Measurements from ENCODE around the gene SKP1. TPM values are rescaled to one million over a fixed set of nuclear protein-coding genes. Genes with fewer than 3 reads are reported as not detected.

The SKP1 gene
- total RNA-seq, 1 donor from 2014 or later = 219 TPM

DNA sequence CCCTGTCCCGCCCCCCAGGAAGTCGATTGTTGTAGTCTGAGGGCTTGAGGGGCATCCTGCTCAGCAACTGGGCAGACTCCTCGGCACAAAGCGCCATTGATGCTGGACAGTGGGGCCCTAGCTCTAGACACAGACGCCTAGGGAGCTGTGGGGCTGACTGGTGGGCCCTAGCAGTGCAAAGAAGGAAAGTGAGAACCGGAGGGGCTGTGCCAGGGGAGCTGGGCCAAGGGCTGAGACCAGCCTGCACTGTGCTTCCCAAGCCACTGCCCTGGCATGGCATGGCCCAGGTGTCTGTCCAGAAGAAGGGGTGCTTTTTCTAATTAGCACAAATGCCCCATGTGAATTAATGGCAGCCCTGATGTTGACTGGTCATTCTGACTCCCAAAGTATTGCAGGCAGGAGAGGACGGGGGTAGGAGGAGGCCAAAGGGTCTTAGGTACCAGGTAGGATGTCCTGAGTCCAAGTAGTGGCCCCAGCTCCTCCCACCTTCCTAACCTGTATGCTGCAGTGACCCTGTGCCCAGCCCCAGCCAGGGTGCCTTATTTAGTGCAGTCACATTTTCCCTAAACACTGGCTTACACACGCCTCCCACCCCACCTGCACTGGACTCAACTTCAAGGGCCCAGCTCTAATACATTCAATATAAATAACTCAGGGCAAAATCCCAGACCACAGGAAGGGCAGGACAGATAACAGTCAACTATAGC lies 46.4 kb downstream of the SKP1 start:
- DNase-seq (ENCODE audit: extremely low read depth, low read depth, low spot score) = no peak

DNA sequence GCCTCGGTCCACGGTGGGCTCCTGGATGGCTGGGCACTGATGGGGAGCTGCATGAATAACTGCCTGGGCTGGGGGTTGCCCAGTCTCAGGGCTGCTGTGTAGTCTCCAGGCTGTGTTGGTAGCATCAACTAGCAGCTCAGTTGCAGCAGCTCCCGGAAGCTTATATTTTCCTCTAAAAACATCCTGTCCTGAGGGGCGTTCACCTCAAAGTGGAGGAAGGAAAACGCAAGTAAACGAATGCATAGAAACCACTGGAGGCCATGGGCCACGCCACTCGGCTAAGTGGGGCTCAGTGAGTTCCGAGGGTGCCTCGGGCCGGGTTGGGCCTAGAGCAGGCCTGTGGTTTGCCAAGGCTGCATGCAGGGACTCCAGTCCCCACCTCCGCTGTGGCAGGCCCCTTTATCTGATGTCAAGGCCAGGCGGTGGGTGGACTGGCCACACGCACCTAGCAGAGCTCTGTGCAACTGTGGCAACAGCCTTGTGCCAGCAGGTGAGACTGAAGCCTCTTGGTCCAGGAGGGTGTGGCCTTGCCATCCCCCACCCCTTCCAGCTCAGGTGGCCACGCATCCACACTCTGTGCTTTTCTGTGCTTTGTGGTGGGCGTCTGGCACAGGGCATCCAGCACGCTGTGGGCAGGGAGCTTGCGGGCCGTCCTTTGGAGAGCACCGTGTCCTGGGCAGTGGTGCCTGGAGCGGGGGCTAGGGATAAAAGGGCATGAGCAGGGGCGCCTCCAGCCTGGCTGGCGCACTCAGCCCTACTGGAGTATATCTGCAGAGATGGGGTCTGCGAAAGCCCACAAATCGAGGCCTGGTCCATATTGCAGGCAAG lies 47.1 kb downstream of the SKP1 start:
- no peak for DNase-seq (ENCODE audit: extremely low read depth, low read depth, low spot score)

DNA sequence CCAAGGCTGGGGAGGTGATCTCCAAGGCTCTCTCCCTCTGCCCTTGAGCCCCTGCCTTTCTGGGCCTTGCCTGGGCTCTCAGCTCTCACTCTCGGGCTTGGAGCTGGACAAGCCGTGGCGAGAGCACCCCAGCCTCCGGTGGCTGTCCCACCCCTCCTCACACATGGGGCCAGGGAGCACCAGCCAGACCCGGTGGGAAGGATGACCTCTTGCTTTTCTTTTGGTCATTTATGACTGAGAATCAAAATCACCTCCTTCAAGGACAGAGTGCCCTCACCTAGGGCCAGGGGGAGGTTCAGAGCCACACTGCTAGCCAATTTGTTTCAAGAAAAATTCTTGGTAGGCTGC lies 48.1 kb downstream of the SKP1 start:
- DNase-seq (ENCODE audit: extremely low read depth, low read depth, low spot score) = no peak

DNA sequence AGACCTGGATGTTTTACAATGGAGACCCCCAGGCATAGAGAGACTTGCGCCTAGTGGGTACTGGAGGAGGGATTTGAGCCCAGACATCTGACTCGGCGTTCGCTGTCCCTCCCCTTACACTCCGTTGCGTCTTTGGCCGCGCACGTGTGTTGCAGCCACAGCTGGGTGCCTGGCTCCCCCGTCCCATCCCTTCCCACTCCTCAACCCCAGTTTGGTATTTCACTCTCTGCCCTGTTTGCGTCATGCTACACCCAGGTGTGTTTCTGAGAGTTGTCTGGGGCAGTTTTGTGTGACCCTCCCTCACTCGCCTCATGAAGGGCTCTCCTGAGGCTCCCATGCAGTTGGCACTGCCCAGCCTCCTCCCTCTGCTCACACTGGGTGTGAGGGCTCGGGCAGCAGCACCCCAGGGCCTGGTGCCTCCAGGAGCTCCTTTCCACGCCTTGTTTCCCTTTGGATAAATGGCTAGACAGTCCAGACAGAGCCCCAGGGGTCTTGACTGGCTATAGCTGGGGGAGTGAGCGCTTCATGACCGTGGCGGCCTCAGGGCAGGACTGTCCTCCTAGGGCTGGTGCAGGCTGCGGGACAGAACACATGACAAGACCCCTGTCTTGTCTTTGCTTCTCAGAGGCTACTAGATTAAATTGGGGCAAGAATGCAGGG lies 48.6 kb downstream of the SKP1 start:
- DNase-seq (ENCODE audit: extremely low read depth, low read depth, low spot score) = no peak

DNA sequence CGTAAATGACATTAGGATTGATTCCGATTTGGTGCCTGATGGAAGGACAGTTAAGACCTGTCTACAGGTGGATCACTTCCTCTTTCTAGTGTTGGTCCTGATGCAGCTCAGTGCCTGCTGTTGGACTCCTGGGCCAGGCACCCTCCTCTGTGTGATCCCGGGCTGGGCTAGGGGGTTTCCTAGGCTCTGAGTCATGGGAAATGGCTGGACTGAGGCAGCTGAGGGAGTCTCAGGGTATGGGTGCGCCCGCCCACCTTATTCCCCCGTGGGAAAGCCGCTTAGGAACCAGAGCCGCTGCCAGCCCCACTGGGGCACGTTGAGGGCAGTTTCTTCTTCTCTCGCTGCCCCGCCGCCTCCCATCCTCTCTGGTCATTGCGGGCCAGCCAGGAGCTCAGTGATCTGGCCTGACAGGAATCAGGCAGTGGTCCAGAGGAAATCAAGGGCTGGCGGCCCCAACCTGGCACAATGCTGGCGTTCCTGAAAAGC lies 49.3 kb downstream of the SKP1 start:
- DNase-seq (ENCODE audit: extremely low read depth, low read depth, low spot score) = no peak

DNA sequence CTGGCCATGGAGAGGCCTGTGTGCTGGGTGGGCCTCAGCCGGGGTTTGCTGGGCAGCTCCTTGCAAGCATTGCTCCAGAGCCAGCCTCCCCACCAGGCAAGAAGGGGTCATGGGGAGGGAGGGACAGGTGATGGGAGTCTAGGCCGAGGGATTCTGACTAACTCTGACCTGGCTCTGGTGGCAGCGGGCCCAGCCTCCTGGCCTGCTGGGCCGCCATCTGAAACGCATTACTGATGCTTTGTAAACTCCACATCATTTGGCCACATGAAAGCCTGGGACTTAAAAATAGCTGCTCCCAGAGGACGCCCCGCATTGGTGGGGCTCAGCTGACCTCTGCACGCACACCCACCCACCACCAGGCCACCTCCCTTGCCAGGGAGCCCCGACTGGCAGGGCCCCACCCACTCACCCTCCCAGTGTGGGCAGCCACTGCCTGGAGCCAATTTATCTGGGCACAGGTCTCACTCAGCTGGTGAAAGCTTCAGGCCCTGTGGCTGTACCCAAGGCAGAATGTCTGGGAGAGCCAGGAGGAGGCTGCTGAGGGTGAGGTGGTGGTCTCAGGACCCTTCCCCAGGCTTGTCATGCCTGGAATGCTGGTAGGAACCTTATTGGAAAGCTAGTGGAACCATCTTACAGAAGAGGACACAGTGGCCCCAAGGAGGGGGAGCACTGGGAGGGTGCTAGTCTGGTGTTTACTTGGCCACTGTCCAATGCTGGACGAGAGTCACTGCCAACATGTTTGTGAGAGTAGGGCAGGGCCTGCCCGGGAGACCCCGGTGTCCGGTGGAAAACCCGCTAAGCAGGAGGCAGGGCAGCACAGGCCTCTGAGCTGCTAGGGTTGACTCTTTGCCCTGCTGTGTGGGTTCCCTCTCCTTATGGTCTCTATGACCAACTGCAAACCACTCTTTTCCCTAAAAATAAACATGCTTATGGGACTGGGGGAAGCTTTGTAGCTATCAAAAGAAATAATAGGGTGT lies 51.4 kb downstream of the SKP1 start:
- no peak for DNase-seq (ENCODE audit: extremely low read depth, low read depth, low spot score)

DNA sequence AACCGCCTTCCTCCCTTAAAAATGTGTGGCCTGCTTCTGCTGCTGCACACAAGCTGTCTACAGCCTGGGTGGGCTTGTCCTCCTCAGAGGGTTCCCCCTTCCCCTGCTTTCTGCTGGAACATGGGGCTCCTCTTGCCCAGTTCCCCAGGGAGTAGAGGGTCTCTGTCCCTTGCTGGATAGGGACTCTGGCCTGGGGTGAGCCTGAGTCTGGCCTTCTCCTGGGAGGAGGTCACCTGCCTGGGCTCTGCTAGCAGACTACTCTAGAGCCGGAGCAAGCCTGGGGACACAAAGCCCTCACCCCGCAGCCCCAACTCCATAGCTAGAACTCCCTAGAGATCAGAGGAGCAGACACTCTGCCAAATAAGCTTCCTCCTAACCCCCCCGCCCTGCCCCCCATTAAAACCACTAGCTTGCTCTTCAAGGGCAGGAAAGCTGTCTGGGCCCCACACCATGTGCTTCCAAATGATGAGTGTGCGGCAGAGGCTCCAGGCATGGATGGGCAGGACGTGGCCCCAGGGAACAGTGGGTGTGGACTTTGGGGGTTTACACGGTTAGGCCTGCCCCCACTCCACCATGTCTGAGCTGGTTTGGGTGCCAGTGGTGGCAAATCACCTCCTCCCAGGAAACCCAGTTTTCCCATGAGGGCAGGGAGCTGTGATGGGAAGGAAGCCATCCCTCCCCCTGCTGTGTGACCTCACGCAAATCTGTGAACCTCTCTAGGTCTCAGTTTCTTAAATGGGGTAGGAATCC lies 52.3 kb downstream of the SKP1 start:
- no peak for DNase-seq (ENCODE audit: extremely low read depth, low read depth, low spot score)

DNA sequence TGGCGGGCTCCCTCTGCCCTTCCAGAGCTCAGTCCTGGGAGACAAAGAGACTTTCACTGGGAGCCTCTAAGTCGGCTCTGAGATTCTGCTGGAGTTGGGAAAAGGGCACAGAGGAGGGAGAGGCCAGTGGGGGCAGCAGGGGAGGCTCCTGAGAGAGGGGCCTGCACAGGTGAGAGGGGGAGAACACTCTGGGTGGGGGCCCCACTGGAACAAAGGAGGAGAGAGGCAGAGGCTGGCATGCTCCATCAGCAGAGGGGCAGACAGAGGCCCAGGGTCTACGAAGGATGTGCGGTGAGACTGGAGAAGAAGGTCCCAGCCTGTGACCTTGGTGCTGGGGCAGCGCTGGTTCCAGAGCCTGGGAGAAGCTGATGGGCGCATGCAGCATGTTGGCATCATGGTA lies 53.4 kb downstream of the SKP1 start:
- no peak for DNase-seq (ENCODE audit: extremely low read depth, low read depth, low spot score)

DNA sequence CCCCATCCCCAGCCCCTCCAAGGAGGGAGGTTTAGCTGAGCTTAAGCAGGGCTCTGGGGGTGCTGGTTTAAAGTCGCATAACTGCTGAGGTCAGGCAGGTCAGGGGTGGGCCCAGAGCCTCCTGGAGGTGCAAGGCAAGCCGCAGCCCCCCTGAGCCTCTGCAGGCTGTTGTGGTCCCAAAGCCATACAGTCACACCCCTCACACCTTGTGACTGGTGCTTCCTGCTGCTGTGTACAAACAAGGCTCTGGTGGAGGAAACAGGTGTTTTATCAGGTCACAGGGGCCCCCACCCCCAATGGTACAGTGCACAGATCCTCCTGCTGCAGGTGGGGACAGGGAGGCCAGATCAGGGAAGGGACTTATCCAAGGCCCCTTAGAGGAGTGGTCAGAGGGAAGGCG lies 54.2 kb downstream of the SKP1 start:
- no peak for DNase-seq (ENCODE audit: extremely low read depth, low read depth, low spot score)

DNA sequence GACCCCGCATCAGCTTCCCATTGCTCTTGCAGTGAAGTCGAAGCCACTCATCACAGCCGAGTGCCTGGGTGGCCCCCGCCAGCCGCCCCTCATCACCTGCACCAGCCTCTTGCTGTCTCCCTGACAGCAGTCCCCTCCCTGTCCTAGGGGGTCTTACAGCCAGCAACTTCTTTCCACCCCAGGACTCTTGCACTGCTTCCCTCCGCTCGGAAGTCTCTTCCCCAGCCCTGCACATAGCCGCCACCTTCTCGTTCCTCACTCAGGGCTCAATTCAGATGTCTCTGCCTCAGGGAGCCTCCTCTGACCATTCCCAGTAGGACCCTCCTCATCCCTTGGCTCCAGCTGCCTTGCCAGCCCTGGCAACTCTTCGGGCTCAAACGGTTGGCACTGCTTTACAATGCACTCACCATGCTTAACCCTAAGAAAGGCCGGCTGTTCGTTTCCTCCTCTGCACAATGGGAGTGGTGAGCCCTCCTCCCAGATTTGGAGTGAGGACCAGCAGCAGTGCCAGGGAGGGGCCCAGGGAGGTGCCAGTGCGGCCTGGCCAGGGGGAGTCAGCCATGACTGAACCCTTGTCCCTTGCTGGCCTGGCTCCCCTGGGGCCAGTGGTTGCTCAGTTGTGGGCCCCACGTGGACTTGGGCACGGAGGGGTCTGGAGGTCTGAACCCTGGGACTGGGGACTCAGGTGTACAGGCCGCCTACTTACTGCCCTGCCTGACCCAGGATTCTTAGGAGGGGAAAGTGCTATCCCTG lies 56.2 kb downstream of the SKP1 start:
- no peak for DNase-seq (ENCODE audit: extremely low read depth, low read depth, low spot score)

DNA sequence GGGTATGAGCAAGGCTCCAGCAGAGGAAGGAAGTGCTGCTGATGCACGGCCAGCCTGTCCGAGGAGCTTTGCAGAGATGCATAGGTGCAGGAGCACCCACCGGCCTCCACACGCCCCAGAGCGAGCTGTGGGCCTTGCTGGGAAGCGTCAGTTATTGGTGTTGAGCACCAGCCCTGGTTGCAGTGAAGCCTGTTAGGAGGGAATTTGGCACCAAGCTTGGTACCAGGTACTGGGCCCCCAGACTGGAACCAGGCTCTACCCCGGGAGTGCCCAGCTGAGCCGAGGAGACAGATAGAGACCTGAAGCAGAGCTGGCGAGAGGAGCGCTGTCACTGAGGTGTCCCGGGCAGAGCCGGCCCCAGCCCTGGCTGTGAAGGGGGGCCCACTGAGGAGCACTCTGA lies 57.0 kb downstream of the SKP1 start:
- no peak for DNase-seq (ENCODE audit: extremely low read depth, low read depth, low spot score)

DNA sequence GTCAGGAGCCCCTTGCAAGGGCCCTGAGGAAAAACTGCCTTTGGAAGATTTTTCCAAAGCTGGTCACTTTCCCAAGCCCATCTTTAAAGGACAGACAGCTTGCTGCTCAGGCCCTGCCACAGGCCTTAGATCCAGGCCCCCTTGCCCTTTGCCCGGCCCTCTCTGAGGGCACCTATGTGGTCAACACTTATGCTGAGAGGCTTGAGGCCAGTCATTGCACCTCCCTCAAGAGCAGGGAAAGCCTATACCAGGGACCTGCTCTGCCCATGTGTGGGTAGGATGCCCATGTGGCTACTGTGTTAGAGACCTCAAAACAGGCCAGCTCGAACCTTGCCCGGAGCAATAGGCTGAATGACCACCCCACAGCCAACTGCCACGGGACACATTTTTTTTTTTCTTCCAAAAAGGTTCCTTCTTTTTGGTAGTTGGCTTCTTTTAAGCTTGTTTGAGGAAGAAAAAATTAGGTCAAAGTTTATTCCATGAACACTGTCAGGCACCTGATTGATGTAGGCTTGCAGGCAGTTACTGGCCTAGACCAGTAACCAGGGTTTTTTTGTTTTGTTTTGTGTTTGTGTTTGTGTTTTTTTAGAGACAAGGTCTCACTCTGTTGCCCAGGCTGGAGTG lies 58.4 kb downstream of the SKP1 start:
- DNase-seq (ENCODE audit: extremely low read depth, low read depth, low spot score) = no peak

DNA sequence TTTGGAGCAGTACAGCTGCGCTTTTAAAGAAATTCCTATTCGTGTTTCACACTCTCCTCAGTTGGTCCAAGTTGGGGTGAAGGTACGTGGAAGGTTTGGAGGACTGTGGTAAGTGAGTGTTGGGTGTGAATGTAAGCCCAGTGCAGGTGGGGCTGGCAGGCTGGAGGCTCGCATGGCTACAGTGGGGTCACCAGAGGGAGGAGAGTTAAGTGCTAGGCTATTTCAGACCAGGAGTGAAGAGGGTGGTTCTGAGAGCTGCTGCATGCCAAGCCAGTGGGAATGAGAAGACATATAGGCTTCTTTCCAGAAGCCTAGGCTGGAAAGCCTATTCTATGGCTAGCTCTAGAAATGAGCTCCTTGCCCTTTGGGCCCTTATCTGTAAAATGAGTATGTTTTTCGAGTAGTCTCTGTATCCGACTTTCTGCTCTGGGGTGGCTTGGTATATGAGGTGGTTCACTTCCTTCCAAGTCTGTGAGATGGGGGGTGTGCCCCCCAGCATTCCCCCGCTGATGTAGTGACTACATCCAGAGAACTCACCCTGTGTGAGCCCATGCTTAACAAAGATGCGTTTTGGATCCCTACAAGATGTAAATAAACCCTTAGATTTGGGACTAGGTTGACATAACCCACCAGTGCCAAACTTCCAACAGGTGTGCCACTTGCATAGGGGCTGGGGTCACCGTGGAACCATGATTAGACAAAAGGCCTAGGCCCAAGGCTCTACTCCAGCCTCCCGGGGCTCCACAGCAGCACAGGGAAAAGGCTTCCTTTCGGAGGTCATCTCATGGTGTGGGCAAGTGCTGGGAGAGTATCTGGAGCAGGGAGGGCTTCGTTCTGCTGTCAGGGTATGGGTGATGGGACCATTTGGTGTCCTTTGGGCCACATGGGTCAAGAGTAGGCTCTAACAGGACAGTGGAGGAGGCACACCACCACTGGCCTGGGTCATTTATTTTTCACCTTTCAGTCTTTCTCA lies 59.7 kb downstream of the SKP1 start:
- no peak for DNase-seq (ENCODE audit: extremely low read depth, low read depth, low spot score)

DNA sequence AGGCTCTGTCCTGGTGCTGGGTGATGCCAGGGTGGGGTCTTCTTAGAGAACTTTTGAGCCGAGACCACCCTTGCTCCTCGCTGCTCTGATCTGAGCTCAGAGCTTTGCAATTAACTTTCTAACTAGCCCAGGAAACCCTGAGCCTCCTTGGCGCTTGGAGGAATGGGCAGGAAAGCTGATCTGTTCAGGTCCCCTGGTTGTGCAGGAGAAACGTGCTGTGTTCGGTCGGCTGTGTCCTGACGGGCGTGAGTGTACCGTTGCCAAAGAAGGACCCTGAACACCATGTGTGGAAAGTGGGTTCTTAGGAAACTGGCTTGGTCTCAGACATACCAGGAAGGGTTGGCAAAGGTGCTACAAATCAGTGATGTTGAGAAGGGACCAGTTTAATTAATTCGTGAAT lies 60.5 kb downstream of the SKP1 start:
- no peak for DNase-seq (ENCODE audit: extremely low read depth, low read depth, low spot score)

DNA sequence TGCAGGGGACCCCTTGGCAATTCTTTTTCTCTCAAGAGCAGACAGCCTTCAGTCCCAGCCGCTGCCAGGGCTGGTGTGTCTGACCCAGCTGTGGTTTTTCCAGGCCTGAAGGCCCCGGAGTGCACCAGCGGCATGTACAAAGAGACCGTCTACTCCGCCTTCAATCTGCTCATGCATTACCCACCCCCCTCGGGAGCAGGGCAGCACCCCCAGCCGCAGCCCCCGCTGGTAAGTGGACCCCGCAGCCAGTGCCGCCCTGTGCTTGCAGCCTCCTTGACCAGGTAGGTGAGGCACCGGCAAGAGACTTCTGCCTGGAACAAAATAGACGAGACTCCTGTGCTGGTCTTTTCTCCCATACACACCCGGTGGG lies 61.0 kb downstream of the SKP1 start:
- DNase-seq (ENCODE audit: extremely low read depth, low read depth, low spot score) = no peak

DNA sequence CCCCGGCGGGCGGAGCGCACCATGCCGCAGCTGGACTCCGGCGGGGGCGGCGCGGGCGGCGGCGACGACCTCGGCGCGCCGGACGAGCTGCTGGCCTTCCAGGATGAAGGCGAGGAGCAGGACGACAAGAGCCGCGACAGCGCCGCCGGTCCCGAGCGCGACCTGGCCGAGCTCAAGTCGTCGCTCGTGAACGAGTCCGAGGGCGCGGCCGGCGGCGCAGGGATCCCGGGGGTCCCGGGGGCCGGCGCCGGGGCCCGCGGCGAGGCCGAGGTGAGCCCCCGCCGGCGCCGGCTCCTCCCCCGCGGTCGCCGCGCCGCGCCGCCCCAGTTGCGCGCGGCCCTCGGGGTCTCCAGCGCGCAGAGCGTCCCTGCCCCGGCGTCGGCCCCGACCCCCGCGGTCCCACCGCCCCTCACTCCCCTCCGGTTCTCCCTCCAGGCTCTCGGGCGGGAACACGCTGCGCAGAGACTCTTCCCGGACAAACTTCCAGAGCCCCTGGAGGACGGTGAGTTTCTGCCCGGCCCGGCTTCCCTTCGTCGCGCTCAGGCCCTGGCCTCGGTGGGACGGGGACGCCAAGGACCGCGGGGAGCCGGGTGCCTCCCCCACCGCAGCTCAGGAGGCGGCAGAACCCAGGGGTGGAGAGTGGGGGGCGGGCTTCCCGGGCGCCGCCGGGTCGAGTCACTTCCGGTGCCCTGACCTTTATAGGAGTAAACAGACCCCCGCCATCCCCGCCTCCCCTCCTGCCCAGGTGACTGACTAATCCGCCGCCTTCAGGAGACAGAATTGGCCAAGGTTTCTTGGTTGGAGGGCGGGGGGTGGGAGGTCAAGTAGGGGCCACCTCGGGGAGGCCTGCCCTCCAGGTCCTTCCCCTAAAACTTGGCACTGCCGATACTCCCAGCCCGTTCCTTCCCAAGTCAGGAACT lies 61.6 kb downstream of the SKP1 start:
- no peak for DNase-seq (ENCODE audit: extremely low read depth, low read depth, low spot score)

Data from glomerular endothelial cell (primary cell).